Left ventricle myocardium inferior (tissue), 1 donor: ENCODE measurements around the gene LRP1B. TPM values are rescaled to one million over a fixed set of nuclear protein-coding genes. Genes with fewer than 3 reads are reported as not detected.

Experiments used
- DNase-seq: peaks from one replicate; pipeline ENCODE4 v3.0.0-alpha.2; 2020
- H3K27ac ChIP-seq: fragments of 200-600 bp; replicated peaks from 2 replicates; pipeline ENCODE4 v1.8.0; 2021
- H3K27me3 ChIP-seq: fragments of 200-600 bp; 2 replicates; pipeline ENCODE4 v1.8.0; 2021; ENCODE audit warnings: low read depth
- H3K36me3 ChIP-seq: fragments of 200-600 bp; 2 replicates; pipeline ENCODE4 v1.8.0; 2021
- H3K4me1 ChIP-seq: fragments of 200-600 bp; 2 replicates; pipeline ENCODE4 v1.8.0; 2021
- H3K4me3 ChIP-seq: fragments of 200-600 bp; 2 replicates; pipeline ENCODE4 v1.8.0; 2021; ENCODE audit warnings: mild to moderate bottlenecking, moderate library complexity
- H3K9me3 ChIP-seq: fragments of 200-600 bp; replicated peaks from 2 replicates; pipeline ENCODE4 v1.8.0; 2021
- CTCF ChIP-seq: fragments of 200-600 bp; IDR thresholded peaks from 2 replicates; pipeline ENCODE4 v1.8.0; 2021; ENCODE audit warnings: antibody characterized with exemption, mild to moderate bottlenecking, borderline replicate concordance
- intact Hi-C: fragments of 100-400 bp; cut with micrococcal nuclease; formaldehyde crosslinking; loops from one replicate; pipeline ENCODE4 v1.11.0; 2022
- total RNA-seq: library from RNA; stranded (reverse); fragmentation: NEBNext Ultra II Directional; extraction: Animal tissue kit (Norgen Biotek cat#: 25700); gene quantifications from one replicate; pipeline ENCODE4 v1.2.1, GENCODE V29; 2021
- donor health status: DM: no; HTN: yes; CAD: no; lungs with severe emphysema.

The LRP1B gene
- total RNA-seq, 1 donor from 2014 or later = 0.08 TPM

DNA sequence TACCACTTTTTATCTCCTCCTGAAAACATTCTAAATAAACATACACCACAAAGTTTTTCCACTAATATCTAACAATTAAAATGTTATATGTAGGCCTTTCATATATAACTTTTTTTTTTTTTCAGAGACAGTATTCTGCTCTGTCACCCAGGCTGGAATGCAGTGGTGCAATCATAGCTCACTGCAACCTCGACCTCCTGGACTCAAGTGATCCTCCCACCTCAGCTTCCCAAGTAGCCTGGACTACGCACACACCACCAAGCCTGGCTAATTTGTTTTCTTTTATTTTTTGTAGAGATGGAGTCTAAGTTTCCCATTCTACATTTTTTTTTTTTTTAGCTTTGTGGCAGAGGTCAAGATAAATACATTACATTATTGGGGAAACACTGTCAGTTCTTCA lies 1738.0 kb downstream of the LRP1B start:
- Histone ChIP-seq H3K4me1 (no peaks in the 10 kb centered on the region), H3K27ac (no peak overlapping the region), H3K4me3 (no peak overlapping the region), H3K9me3 (no peaks in the 10 kb centered on the region), H3K27me3 (no peaks in the 10 kb centered on the region), H3K36me3 (no peaks in the 10 kb centered on the region)
- DNase-seq = no peak
- intact Hi-C loops = no loop called here
- TF ChIP-seq CTCF = no peak

DNA sequence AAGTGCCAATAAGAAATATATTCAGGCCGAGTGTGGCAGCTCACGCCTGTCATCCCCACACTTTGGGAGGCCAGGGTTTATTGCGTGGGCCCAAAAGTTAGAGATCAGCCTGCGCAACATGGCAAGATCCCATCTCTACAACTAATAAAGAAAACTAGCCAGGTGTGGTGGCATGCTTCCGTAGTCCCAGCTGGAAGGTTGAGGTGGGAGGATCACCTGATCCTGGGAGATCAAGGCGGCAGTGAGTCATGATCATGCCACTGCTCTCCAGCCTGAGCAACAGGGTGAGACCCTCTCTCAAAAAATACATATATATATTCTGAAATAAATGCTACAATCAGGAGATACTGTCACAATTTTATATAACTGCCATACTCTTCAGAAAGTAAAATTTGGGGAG lies 1745.9 kb downstream of the LRP1B start:
- Histone ChIP-seq H3K27ac (no peak overlapping the region), H3K4me3 (no peak overlapping the region), H3K36me3 (no peaks in the 10 kb centered on the region), H3K27me3 (no peaks in the 10 kb centered on the region), H3K4me1 (no peaks in the 10 kb centered on the region), H3K9me3 (no peaks in the 10 kb centered on the region)
- intact Hi-C loops = no loop called here
- no peak for TF ChIP-seq CTCF
- no peak for DNase-seq

GRCh38 chr2:140383781-140384180 lies 1747.0 kb downstream of the LRP1B start:
- no peak for DNase-seq
- intact Hi-C loops = no loop called here
- Histone ChIP-seq H3K27ac (no peak overlapping the region), H3K9me3 (no peaks in the 10 kb centered on the region), H3K4me1 (no peaks in the 10 kb centered on the region), H3K27me3 (no peaks in the 10 kb centered on the region), H3K4me3 (no peak overlapping the region), H3K36me3 (no peaks in the 10 kb centered on the region)
- no peak for TF ChIP-seq CTCF

DNA sequence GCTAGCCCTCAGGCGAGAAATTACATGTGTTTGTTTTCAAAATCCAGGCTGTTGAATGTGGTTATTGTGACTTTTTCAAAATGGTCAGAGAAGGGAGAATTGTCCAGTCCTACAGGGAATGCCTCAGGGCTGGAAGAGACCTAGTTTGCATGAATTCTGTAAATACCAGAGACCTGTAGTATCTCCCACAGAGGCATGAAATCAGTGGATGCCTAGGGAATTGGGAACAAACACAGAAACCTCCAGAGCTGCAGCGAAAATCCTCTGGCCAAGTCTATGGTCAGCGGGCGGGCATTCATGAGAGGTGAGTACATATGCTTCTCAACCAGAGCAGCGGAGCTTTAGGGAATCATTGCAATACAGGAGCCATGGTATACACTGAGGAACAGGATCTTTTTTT lies 1754.1 kb downstream of the LRP1B start:
- no peaks in the 10 kb centered on the region for H3K9me3 ChIP-seq
- no peak overlapping the region for H3K27ac ChIP-seq
- no peak for TF ChIP-seq CTCF
- DNase-seq = no peak
- H3K36me3 ChIP-seq = no peaks in the 10 kb centered on the region
- intact Hi-C loops = no loop called here
- no peak overlapping the region for H3K4me3 ChIP-seq
- no peaks in the 10 kb centered on the region for H3K27me3 ChIP-seq
- no peaks in the 10 kb centered on the region for H3K4me1 ChIP-seq

DNA sequence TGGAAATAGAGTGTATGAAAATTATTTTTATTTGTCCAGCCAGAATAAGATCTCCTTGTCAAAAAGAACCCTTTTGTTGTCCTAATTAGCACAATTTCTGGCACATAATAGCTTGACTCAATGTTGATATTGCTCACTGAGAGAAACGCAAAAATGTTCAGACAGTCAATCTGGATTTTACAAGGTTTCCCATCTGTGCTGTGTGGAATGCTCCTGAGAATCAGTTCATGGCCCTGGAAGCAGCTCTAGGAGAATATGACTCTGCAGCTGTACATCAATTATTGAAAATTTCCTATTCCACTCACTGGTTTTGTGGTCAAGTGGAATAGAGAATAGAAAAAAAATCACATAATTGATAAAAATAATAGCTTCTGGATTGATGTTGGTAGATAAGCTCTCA lies 1767.7 kb downstream of the LRP1B start:
- H3K36me3 ChIP-seq = no peaks in the 10 kb centered on the region
- DNase-seq = no peak
- no peak overlapping the region for H3K27ac ChIP-seq
- TF ChIP-seq CTCF = no peak
- no peaks in the 10 kb centered on the region for H3K9me3 ChIP-seq
- no peaks in the 10 kb centered on the region for H3K4me1 ChIP-seq
- intact Hi-C loops = no loop called here
- no peak overlapping the region for H3K4me3 ChIP-seq
- H3K27me3 ChIP-seq = no peaks in the 10 kb centered on the region

DNA sequence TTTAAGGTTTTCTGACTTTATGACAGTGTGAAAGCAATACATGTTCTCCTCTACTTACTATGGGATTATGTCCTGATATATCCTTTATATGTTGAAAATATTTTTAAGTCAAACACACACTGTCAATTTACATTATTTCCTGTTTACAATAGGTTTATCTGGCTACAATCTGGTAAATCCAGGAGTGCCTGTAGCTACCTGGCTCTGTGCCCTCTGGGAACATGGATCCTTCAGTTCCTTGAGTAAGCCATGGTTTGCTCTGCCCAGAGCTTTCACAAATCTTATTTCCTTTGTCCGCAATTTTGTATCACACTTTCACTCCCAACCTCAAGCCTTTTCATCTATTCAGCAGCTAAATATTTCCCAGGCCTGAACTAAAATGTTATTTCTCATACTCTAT lies 1768.5 kb downstream of the LRP1B start:
- no peak for TF ChIP-seq CTCF
- no peaks in the 10 kb centered on the region for H3K36me3 ChIP-seq
- no peak overlapping the region for H3K27ac ChIP-seq
- H3K9me3 ChIP-seq = no peaks in the 10 kb centered on the region
- intact Hi-C loops = no loop called here
- no peak overlapping the region for H3K4me3 ChIP-seq
- no peaks in the 10 kb centered on the region for H3K27me3 ChIP-seq
- no peaks in the 10 kb centered on the region for H3K4me1 ChIP-seq
- DNase-seq = no peak
